Measurements from ENCODE around the gene PRPF19. TPM values are rescaled to one million over a fixed set of nuclear protein-coding genes. Genes with fewer than 3 reads are reported as not detected.

PRPF19 gene
- total RNA-seq, 1 experiment from 2014 or later = 204 TPM

GRCh38 chr11:60905551-60906113 lies 753 bp downstream of the PRPF19 start:
- ChIA-PET CTCF (no interaction called here), POLR2A (ENCODE audit: low non-redundant PET) (no interaction called here)
- peak overlapping the region; percentile 99 for H3K4me3 ChIP-seq (ENCODE audit: low read depth, low read length, poor library complexity, severe bottlenecking)
- peak overlapping the region; percentile 98 for H3K27ac ChIP-seq (ENCODE audit: low read depth, low read length, poor library complexity, severe bottlenecking)
- intact Hi-C loops (cut with micrococcal nuclease; ENCODE audit: unreplicated experiment) = loop anchor here (5.0 kb wide), 2 partner anchors 73 to 128 kb away; no protein-coding TSS in a partner anchor
- BruUV-seq (replicated peaks) = no TSS peak
- no peaks in the 10 kb centered on the region for H3K9me3 ChIP-seq (ENCODE audit: low read depth, low read length, poor library complexity, severe bottlenecking)
- peak; percentile 29 for DNase-seq (ENCODE audit: low spot score)
- H3K36me3 ChIP-seq (ENCODE audit: insufficient read depth, low read length, poor library complexity, severe bottlenecking) = peaks cover 31% of the 10 kb centered on the region
- no peak for TF ChIP-seq EZH2 (IDR thresholded peaks at IDR 0.05; ENCODE audit: borderline replicate concordance, low read depth, low read length, poor library complexity, severe bottlenecking)
- TF ChIP-seq CTCF (conservative IDR thresholded peaks at IDR 0.05; ENCODE audit: low read depth, low read length) = no peak
- no peaks in the 10 kb centered on the region for H3K27me3 ChIP-seq (replicated peaks; ENCODE audit: insufficient read depth, low read depth, low read length, poor library complexity)
- peaks cover 14% of the 10 kb centered on the region for H3K4me1 ChIP-seq (ENCODE audit: insufficient read depth, low read length, poor library complexity, severe bottlenecking)

- intact Hi-C loops (cut with micrococcal nuclease; ENCODE audit: unreplicated experiment) = loop anchor here (5.0 kb wide), 2 partner anchors 73 to 128 kb away; no protein-coding TSS in a partner anchor
Observed at GRCh38 chr11:60905047-60905446, 1.3 kb downstream of the PRPF19 start.

GRCh38 chr11:60902625-60903024 lies 3.8 kb downstream of the PRPF19 start:
- POLR2A ChIA-PET (ENCODE audit: low non-redundant PET) = no interaction called here
- H3K9me3 ChIP-seq (ENCODE audit: low read depth, low read length, poor library complexity, severe bottlenecking) = no peaks in the 10 kb centered on the region
- DNase-seq (ENCODE audit: low spot score) = no peak
- TF ChIP-seq EZH2 (IDR thresholded peaks at IDR 0.05; ENCODE audit: borderline replicate concordance, low read depth, low read length, poor library complexity, severe bottlenecking) = no peak
- no peak for TF ChIP-seq CTCF (conservative IDR thresholded peaks at IDR 0.05; ENCODE audit: low read depth, low read length)
- intact Hi-C loops (cut with micrococcal nuclease; ENCODE audit: unreplicated experiment) = no loop called here
- peaks cover 14% of the 10 kb centered on the region for H3K4me1 ChIP-seq (ENCODE audit: insufficient read depth, low read length, poor library complexity, severe bottlenecking)
- no peaks in the 10 kb centered on the region for H3K27me3 ChIP-seq (replicated peaks; ENCODE audit: insufficient read depth, low read depth, low read length, poor library complexity)
- H3K4me3 ChIP-seq (ENCODE audit: low read depth, low read length, poor library complexity, severe bottlenecking) = no peak overlapping the region
- CTCF ChIA-PET = interaction anchor here (0.9 kb wide), 1 partner anchor 72 kb away, joined by 3 read pairs; no protein-coding TSS in a partner anchor
- H3K27ac ChIP-seq (ENCODE audit: low read depth, low read length, poor library complexity, severe bottlenecking) = no peak overlapping the region
- H3K36me3 ChIP-seq (ENCODE audit: insufficient read depth, low read length, poor library complexity, severe bottlenecking) = peaks cover 60% of the 10 kb centered on the region
- no TSS peak for BruUV-seq (replicated peaks)

More at GRCh38 chr11:60905047-60905446, 1.3 kb downstream of the PRPF19 start:
- TF ChIP-seq CTCF (conservative IDR thresholded peaks at IDR 0.05; ENCODE audit: low read depth, low read length) (no peak), EZH2 (IDR thresholded peaks at IDR 0.05; ENCODE audit: borderline replicate concordance, low read depth, low read length, poor library complexity, severe bottlenecking) (no peak)
- TSS peak; percentile 53 for BruUV-seq (replicated peaks)
- no peak for DNase-seq (ENCODE audit: low spot score)
- Histone ChIP-seq H3K36me3 (ENCODE audit: insufficient read depth, low read length, poor library complexity, severe bottlenecking) (peaks cover 36% of the 10 kb centered on the region), H3K9me3 (ENCODE audit: low read depth, low read length, poor library complexity, severe bottlenecking) (no peaks in the 10 kb centered on the region), H3K27me3 (replicated peaks; ENCODE audit: insufficient read depth, low read depth, low read length, poor library complexity) (no peaks in the 10 kb centered on the region), H3K4me3 (ENCODE audit: low read depth, low read length, poor library complexity, severe bottlenecking) (peak overlapping the region; percentile 99), H3K4me1 (ENCODE audit: insufficient read depth, low read length, poor library complexity, severe bottlenecking) (peaks cover 14% of the 10 kb centered on the region), H3K27ac (ENCODE audit: low read depth, low read length, poor library complexity, severe bottlenecking) (peak overlapping the region; percentile 98)
- POLR2A ChIA-PET (ENCODE audit: low non-redundant PET) = no interaction called here
- CTCF ChIA-PET = no interaction called here

Data from A673 (cell line).